K562 (cell line): Measurements from ENCODE around the gene STRA8. TPM values are rescaled to one million over a fixed set of nuclear protein-coding genes. Genes with fewer than 3 reads are reported as not detected.

Experiments
- CREM ChIP-seq: IDR thresholded peaks from 2 replicates; pipeline ENCODE4 v1.6.1; 2014; ENCODE audit warnings: antibody characterized with exemption, low read depth
- DNMT1 ChIP-seq: fragments of 450-650 bp; IDR thresholded peaks from 2 replicates; pipeline ENCODE4 v1.6.1; 2016; ENCODE audit warnings: antibody characterized with exemption, mild to moderate bottlenecking
- HCFC1 ChIP-seq: IDR thresholded peaks from 2 replicates; pipeline ENCODE4 v1.6.1; 2012; ENCODE audit warnings: low read depth, low read length, improper control_type of control experiment
- IRF2 ChIP-seq: sonication (generic); formaldehyde crosslinking; IDR thresholded peaks from 2 replicates; pipeline ENCODE4 v1.8.1; 2022; ENCODE audit warnings: mild to moderate bottlenecking, missing genetic modification reagents
- KLF6 ChIP-seq: fragments of 250-450 bp; sonication (Bioruptor Pico); IDR thresholded peaks from 2 replicates; pipeline ENCODE4 v1.4.0; 2020; ENCODE audit warnings: mild to moderate bottlenecking, moderate library complexity, borderline replicate concordance
- L3MBTL2 ChIP-seq: fragments of 450-650 bp; IDR thresholded peaks from 2 replicates; pipeline ENCODE4 v1.6.1; 2016; ENCODE audit warnings: mild to moderate bottlenecking, moderate library complexity
- NCOA1 ChIP-seq: fragments of 450-650 bp; IDR thresholded peaks from 2 replicates; pipeline ENCODE4 v1.6.1; 2016; ENCODE audit warnings: low read depth
- PHF21A ChIP-seq: fragments of 450-650 bp; IDR thresholded peaks from 2 replicates; pipeline ENCODE4 v1.6.1; 2017; ENCODE audit warnings: low read depth, borderline replicate concordance
- SMARCB1 ChIP-seq: IDR thresholded peaks from 2 replicates; pipeline ENCODE4 v1.6.1; 2011; ENCODE audit warnings: improper control_type of control experiment, low read depth; ENCODE audit not compliant: insufficient read length
- TBL1XR1 ChIP-seq, 2 experiments: IDR thresholded peaks; 2 replicates each; pipeline ENCODE4 v1.6.1; 2012; ENCODE audit warnings: improper control_type of control experiment in 2 of 2, low read length in 2 of 2, mild to moderate bottlenecking in 1 of 2
- TBP ChIP-seq: optimal IDR thresholded peaks from 2 replicates; pipeline ENCODE3; 2011; ENCODE audit warnings: low read depth, low read length, improper control_type of control experiment
- THRAP3 ChIP-seq: fragments of 450-650 bp; IDR thresholded peaks from 2 replicates; pipeline ENCODE4 v1.6.1; 2016; ENCODE audit warnings: mild to moderate bottlenecking, inconsistent platforms, borderline replicate concordance
- YY1 ChIP-seq, 3 experiments: IDR thresholded peaks; 2 replicates each; pipeline ENCODE4 v1.6.1; 2011; ENCODE audit warnings: low read length in 2 of 3, mild to moderate bottlenecking in 2 of 3, moderate library complexity in 2 of 3, borderline replicate concordance in 1 of 3, control low read depth in 1 of 3, low read depth in 1 of 3; ENCODE audit not compliant: insufficient read depth in 3 of 3, insufficient replicate concordance in 2 of 3, control insufficient read depth in 1 of 3, insufficient read length in 1 of 3; ENCODE audit errors: extremely low read depth in 1 of 3
- ZKSCAN1 ChIP-seq: fragments of 150-350 bp; IDR thresholded peaks from 2 replicates; pipeline ENCODE4 v1.6.1; 2016; ENCODE audit warnings: low read depth, low read length
- ZNF133 ChIP-seq: fragments of 250-450 bp; sonication (Bioruptor Pico); IDR thresholded peaks from 2 replicates; pipeline ENCODE4 v1.4.0; 2020; ENCODE audit warnings: mild to moderate bottlenecking
- ZNF146 ChIP-seq: IDR thresholded peaks from one replicate; pipeline ENCODE4 v1.6.1; 2018; ENCODE audit warnings: missing compliant biosample characterization; ENCODE audit not compliant: unreplicated experiment
- ZNF347 ChIP-seq: fragments of 450-650 bp; formaldehyde crosslinking; IDR thresholded peaks from 2 replicates; pipeline ENCODE4 v1.4.0; 2020; ENCODE audit warnings: low read depth, mild to moderate bottlenecking, moderate library complexity
- polyA plus RNA-seq, 8 experiments: library from polyadenylated mRNA; depleted of rRNA in 4 of 8; stranded (reverse) in 5 of 8; unstranded in 3 of 8; fragments of >200 nt; fragmentation: Nextera tagmentation in 2 of 8; fragmentation: Illumina TruSeq in 1 of 8; extraction: Ambion mirVana in 2 of 8; extraction: Trizol in 1 of 8; gene quantifications; 2 replicates each; pipeline versions ENCODE4 v1.2.1 to v1.2.3, GENCODE V29; 2011 to 2014; ENCODE audit warnings: inconsistent platforms in 1 of 8, missing spikeins in 1 of 8
- total RNA-seq, 7 experiments: library from RNA; depleted of rRNA in 6 of 7; stranded (reverse); fragments of >200 nt in 6 of 7; fragmentation: Illumina TruSeq in 2 of 7; extraction: Trizol in 2 of 7; gene quantifications; 2 replicates each; pipeline versions ENCODE4 v1.2.1 to v1.2.3, GENCODE V29; 2011 to 2021; ENCODE audit warnings: low replicate concordance in 1 of 7
- TF ChIP-seq, protein P1 (sequence below): sonication (generic); formaldehyde crosslinking; IDR thresholded peaks from 2 replicates; pipeline ENCODE4 v1.8.0; 2022; ENCODE audit warnings: mild to moderate bottlenecking, missing genetic modification reagents, borderline replicate concordance
- TF ChIP-seq, protein P2 (sequence below): sonication (generic); formaldehyde crosslinking; IDR thresholded peaks from 2 replicates; pipeline ENCODE4 v1.8.0; 2022; ENCODE audit warnings: mild to moderate bottlenecking, missing genetic modification reagents
- TF ChIP-seq, protein P3 (sequence below): sonication (generic); formaldehyde crosslinking; IDR thresholded peaks from 2 replicates; pipeline ENCODE4 v1.8.1; 2023; ENCODE audit warnings: mild to moderate bottlenecking, missing genetic modification reagents, moderate library complexity
- TF ChIP-seq, protein P4 (sequence below): fragments of 450-650 bp; IDR thresholded peaks from 2 replicates; pipeline ENCODE4 v1.6.1; 2016; ENCODE audit warnings: mild to moderate bottlenecking

STRA8 gene
- total and polyA plus RNA-seq, 9 of the 15 experiments (the other 6 are each of a cell fraction or from before 2014, with no cell fraction given): not detected

DNA sequence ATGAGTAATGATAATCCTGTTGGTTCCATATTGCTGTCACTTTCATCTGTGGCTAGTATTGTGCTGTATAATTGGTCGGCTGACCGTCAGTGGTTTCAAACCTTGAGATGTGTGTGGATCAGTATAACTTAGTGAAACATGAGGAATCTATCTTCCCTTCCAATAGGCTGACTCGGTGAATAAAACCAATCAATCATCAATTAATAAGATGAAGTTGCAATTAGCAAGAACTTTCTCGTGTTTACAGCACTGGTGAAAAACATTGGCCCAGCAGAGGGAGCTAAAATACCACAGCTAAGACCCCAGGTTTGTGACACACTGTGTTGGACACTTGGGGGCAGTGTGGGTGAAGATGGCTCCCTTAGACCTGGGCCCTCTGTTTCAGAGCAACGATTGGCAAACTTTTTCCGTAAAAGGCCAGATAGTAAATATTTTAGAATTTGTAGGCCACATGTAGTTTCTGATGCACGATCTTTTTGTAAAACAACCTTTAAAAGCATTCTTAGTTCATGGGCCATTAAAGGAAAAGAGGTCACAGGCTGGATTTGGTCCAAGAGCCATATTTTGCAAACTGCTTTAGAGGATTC, 47.8 kb downstream of the STRA8 start (continued):
- TF ChIP-seq, protein P1, sequence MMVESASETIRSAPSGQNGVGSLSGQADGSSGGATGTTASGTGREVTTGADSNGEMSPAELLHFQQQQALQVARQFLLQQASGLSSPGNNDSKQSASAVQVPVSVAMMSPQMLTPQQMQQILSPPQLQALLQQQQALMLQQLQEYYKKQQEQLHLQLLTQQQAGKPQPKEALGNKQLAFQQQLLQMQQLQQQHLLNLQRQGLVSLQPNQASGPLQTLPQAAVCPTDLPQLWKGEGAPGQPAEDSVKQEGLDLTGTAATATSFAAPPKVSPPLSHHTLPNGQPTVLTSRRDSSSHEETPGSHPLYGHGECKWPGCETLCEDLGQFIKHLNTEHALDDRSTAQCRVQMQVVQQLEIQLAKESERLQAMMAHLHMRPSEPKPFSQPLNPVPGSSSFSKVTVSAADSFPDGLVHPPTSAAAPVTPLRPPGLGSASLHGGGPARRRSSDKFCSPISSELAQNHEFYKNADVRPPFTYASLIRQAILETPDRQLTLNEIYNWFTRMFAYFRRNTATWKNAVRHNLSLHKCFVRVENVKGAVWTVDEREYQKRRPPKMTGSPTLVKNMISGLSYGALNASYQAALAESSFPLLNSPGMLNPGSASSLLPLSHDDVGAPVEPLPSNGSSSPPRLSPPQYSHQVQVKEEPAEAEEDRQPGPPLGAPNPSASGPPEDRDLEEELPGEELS (CRISPR knock-in tag): 0 out of 2 replicates have a peak, but pooled peaks have one; percentile 42
- TF ChIP-seq CREM: peak; percentile 57; the same call in 1 of the 2 replicates
- no peak for TF ChIP-seq KLF6 (CRISPR knock-in tag)
- no peak for TF ChIP-seq ZNF347 (CRISPR knock-in tag)
- no peak for TF ChIP-seq DNMT1
- TF ChIP-seq NCOA1: no peak
- no peak for TF ChIP-seq PHF21A
- TF ChIP-seq ZNF146 (CRISPR knock-in tag): no peak
- TF ChIP-seq SMARCB1: no peak
- peak in 1 of 2 experiments; percentile 27; a peak in 1 of 4 replicates for TF ChIP-seq TBL1XR1 (IDR thresholded peaks at IDR 0.05; ENCODE audit: low read length in 2 of 2)
- no peak for TF ChIP-seq TBP
- no peak for TF ChIP-seq ZKSCAN1
- no peak for TF ChIP-seq THRAP3
- peak; percentile 43; the same call in 1 of the 2 replicates for TF ChIP-seq HCFC1
- no peak for TF ChIP-seq IRF2 (CRISPR knock-in tag)
- TF ChIP-seq, protein P2, sequence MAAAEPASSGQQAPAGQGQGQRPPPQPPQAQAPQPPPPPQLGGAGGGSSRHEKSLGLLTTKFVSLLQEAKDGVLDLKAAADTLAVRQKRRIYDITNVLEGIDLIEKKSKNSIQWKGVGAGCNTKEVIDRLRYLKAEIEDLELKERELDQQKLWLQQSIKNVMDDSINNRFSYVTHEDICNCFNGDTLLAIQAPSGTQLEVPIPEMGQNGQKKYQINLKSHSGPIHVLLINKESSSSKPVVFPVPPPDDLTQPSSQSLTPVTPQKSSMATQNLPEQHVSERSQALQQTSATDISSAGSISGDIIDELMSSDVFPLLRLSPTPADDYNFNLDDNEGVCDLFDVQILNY (CRISPR knock-in tag): peak; percentile 31; the same call in 1 of the 2 replicates
- TF ChIP-seq, protein P3, sequence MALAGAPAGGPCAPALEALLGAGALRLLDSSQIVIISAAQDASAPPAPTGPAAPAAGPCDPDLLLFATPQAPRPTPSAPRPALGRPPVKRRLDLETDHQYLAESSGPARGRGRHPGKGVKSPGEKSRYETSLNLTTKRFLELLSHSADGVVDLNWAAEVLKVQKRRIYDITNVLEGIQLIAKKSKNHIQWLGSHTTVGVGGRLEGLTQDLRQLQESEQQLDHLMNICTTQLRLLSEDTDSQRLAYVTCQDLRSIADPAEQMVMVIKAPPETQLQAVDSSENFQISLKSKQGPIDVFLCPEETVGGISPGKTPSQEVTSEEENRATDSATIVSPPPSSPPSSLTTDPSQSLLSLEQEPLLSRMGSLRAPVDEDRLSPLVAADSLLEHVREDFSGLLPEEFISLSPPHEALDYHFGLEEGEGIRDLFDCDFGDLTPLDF: no peak
- TF ChIP-seq, protein P4, sequence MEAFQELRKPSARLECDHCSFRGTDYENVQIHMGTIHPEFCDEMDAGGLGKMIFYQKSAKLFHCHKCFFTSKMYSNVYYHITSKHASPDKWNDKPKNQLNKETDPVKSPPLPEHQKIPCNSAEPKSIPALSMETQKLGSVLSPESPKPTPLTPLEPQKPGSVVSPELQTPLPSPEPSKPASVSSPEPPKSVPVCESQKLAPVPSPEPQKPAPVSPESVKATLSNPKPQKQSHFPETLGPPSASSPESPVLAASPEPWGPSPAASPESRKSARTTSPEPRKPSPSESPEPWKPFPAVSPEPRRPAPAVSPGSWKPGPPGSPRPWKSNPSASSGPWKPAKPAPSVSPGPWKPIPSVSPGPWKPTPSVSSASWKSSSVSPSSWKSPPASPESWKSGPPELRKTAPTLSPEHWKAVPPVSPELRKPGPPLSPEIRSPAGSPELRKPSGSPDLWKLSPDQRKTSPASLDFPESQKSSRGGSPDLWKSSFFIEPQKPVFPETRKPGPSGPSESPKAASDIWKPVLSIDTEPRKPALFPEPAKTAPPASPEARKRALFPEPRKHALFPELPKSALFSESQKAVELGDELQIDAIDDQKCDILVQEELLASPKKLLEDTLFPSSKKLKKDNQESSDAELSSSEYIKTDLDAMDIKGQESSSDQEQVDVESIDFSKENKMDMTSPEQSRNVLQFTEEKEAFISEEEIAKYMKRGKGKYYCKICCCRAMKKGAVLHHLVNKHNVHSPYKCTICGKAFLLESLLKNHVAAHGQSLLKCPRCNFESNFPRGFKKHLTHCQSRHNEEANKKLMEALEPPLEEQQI: peak; percentile 24; the same call in 1 of the 2 replicates
- 0 out of 2 replicates have a peak, but pooled peaks have one; percentile 35 for TF ChIP-seq ZNF133 (CRISPR knock-in tag)
- TF ChIP-seq YY1 (IDR thresholded peaks at IDR 0.05; ENCODE audit: borderline replicate concordance in 1 of 3, control insufficient read depth in 1 of 3, extremely low read depth in 1 of 3, insufficient read depth in 3 of 3, insufficient read length in 1 of 3, insufficient replicate concordance in 2 of 3, low read depth in 1 of 3, low read length in 2 of 3): peak in 2 of 3 experiments; percentile 51 to 84
- peak; percentile 44; the same call in 1 of the 2 replicates for TF ChIP-seq L3MBTL2
